Heart left ventricle (tissue), 16 donors: ENCODE results near the gene MMRN2. TPM values are rescaled to one million over a fixed set of nuclear protein-coding genes. Genes with fewer than 3 reads are reported as not detected.
A peak's percentile ranks its signal among the peaks of the same experiment; 100 is the strongest.
"Not testable (repeated sequence)": the region's sequence is repeated elsewhere in the genome, so short reads cannot be mapped to it uniquely, and the experiment has no call there.

Experiments used
- ATAC-seq, 4 donors: fragments of 200-7000 bp; cut with Tn5 transposase; one replicate each; pipeline ENCODE4 v1.9.1; 2020 to 2022; ENCODE audit warnings: moderate library complexity in 4 of 4, mild to moderate bottlenecking in 3 of 4, moderate number of reproducible peaks in 1 of 4
- DNase-seq, 5 donors: peaks; one replicate each; pipeline ENCODE4 v3.0.0-alpha.2; 2020
- H3K27ac ChIP-seq, 12 donors: fragments of 200-600 bp; sonication (generic) in 4 of 12; one replicate each; pipeline versions ENCODE4 v1.5.0 to v1.8.0; 2016 to 2022; ENCODE audit warnings: mild to moderate bottlenecking in 2 of 12
- H3K27me3 ChIP-seq, 9 donors: fragments of 200-600 bp; sonication (generic) in 2 of 9; one replicate each; pipeline versions ENCODE4 v1.5.1 to v1.8.0; 2016 to 2022; ENCODE audit warnings: mild to moderate bottlenecking in 3 of 9
- H3K36me3 ChIP-seq, 9 donors: fragments of 200-600 bp; sonication (generic) in 2 of 9; one replicate each; pipeline versions ENCODE4 v1.5.0 to v1.8.0; 2018 to 2022; ENCODE audit warnings: mild to moderate bottlenecking in 2 of 9
- H3K4me1 ChIP-seq, 12 donors: fragments of 200-600 bp; sonication (generic) in 4 of 12; one replicate each; pipeline versions ENCODE4 v1.5.0 to v1.8.0; 2016 to 2022; ENCODE audit warnings: mild to moderate bottlenecking in 3 of 12
- H3K4me3 ChIP-seq, 12 donors: fragments of 200-600 bp; sonication (generic) in 4 of 12; one replicate each; pipeline versions ENCODE4 v1.5.0 to v1.8.0; 2017 to 2022; ENCODE audit warnings: mild to moderate bottlenecking in 9 of 12, moderate library complexity in 4 of 12
- H3K9me3 ChIP-seq, 12 donors: fragments of 200-600 bp; sonication (generic) in 4 of 12; one replicate each; pipeline versions ENCODE4 v1.5.0 to v1.8.0; 2016 to 2022; ENCODE audit warnings: mild to moderate bottlenecking in 1 of 12
- CTCF ChIP-seq, 12 donors: fragments of 200-600 bp; sonication (generic) in 4 of 12; IDR thresholded peaks; one replicate each; pipeline versions ENCODE4 v1.5.0 to v1.8.0; 2018 to 2022; ENCODE audit warnings: antibody characterized with exemption in 12 of 12, mild to moderate bottlenecking in 5 of 12
- POLR2A ChIP-seq, 2 donors: fragments of 450-650 bp; IDR thresholded peaks; one replicate each; pipeline ENCODE4 v1.6.1; 2017; ENCODE audit warnings: antibody characterized with exemption in 2 of 2, mild to moderate bottlenecking in 2 of 2, moderate library complexity in 2 of 2
- WGBS, 4 donors: extraction: QIAGEN DNeasy Blood & Tissue Kit in 2 of 4; methylation state at CpG; one replicate each; pipeline versions ENCODE4 v1.1.5 to v1.1.7; 2013 to 2018; 5-methylcytosine and 5-hydroxymethylcytosine counted together
- intact Hi-C, 10 donors: fragments of 100-400 bp; cut with DNase I; formaldehyde crosslinking; loops; one replicate each; pipeline versions ENCODE4 v1.11.1 to v1.14.2; 2022
- polyA plus RNA-seq, 2 donors: library from polyadenylated mRNA; stranded (reverse); fragments of 200-250 nt; gene quantifications; one replicate each; pipeline ENCODE4 v1.2.3, GENCODE V29; 2013
- total RNA-seq, 9 donors: library from RNA; depleted of rRNA in 2 of 9; stranded (reverse); fragments of >200 nt in 2 of 9; fragmentation: NEBNext Ultra II Directional in 3 of 9; extraction: Animal tissue kit (Norgen Biotek cat#: 25700) in 3 of 9; gene quantifications; one replicate each; pipeline versions ENCODE4 v1.1.0 to v1.2.4, GENCODE V29; 2016 to 2023
- donor health status: ischemic (EF 13 %, LVEDD 7.1; RV severe dilation, severe dysfunction).
- donor health status: healthy with polysubstance abuse.
- donor health status: DM: no; HTN: yes; CAD: no.
- donor health status: DM: no; HTN: no; CAD: no.
- donor health status: ischemic (EF 25% LVEDD 6.9; RV normal size, moderate dysfunction).
- donor health status: ischemic (EF 25% LVEDD 5.7; RV mildly dilated, moderate dysfunction).
- donor health status: healthy.
- donor health status: DM: yes; HTN: yes; CAD: no.
- donor health status: ischemic (EF 35%, LVEDD 5.7; RV mildly dilated, moderate dysfunction).
- donor health status: nonischemic (EF 11% LVEDD 7.7; RV severe dilation, severe dysfunction).
- donor health status: DM: yes; HTN: yes; CAD: no.
- donor health status: PGD.
- donor health status: ischemic (EF 29% LVEDD 5.4; RV normal size, mild dysfunction).
- donor health status: nonischemic (EF 23%, LVEDD 6.1; RV moderate dilation, normal function).

Gene MMRN2
- total and polyA plus RNA-seq, 11 donors, result 15.8 to 93.0 (median 32.7) TPM

- TF ChIP-seq CTCF (IDR thresholded peaks at IDR 0.05) (no peak), POLR2A (IDR thresholded peaks at IDR 0.05) (no peak)
- intact Hi-C loops, result loop anchor here in 2 of 10 donors (5.0 kb wide), 1 partner anchor 35 kb away; no protein-coding TSS in a partner anchor
- H3K27me3 ChIP-seq, result no peaks in the 10 kb centered on the region
- DNase-seq (no peak), ATAC-seq (no peak)
- peaks cover 0 to 21% (median 0%) of the 10 kb centered on the region in 12 donors for H3K4me1 ChIP-seq
- H3K4me3 ChIP-seq, result no peak overlapping the region
- no peaks in the 10 kb centered on the region for H3K9me3 ChIP-seq
- WGBS, 4 donors, result 73 to 89% (median 77%) methylated on average over 8 to 13 of the region's 13 CpGs
- H3K27ac ChIP-seq, result no peak overlapping the region
- peaks cover 0 to 84% (median 37%) of the 10 kb centered on the region in 9 donors for H3K36me3 ChIP-seq
These were observed 20.5 kb downstream of the MMRN2 start for GRCh38 chr10:86936661-86937501.

- peaks cover 0 to 99% (median 46%) of the 10 kb centered on the region in 9 donors for H3K36me3 ChIP-seq
- ATAC-seq, H3K9me3 ChIP-seq, H3K27me3 ChIP-seq, H3K4me3 ChIP-seq, DNase-seq, intact Hi-C loops, H3K27ac ChIP-seq: not testable (repeated sequence)
- WGBS, 4 donors, result 86 to 94% (median 91%) methylated on average over 6 of the region's 6 CpGs
- H3K4me1 ChIP-seq, result peaks cover 0 to 15% (median 0%) of the 10 kb centered on the region in 12 donors
These were observed 23.2 kb downstream of the MMRN2 start for GRCh38 chr10:86934162-86934711.

- TF ChIP-seq CTCF (IDR thresholded peaks at IDR 0.05), result no peak
- no peak for TF ChIP-seq POLR2A (IDR thresholded peaks at IDR 0.05)
- DNase-seq (no peak), ATAC-seq (no peak)
- no peaks in the 10 kb centered on the region for H3K27me3 ChIP-seq
- WGBS, 4 donors, result 89 to 94% (median 92%) methylated on average over 2 of the region's 2 CpGs
- peaks cover 0 to 10% (median 0%) of the 10 kb centered on the region in 12 donors for H3K4me1 ChIP-seq
- H3K4me3 ChIP-seq, result no peak overlapping the region
- H3K36me3 ChIP-seq, result peaks cover 0 to 100% (median 48%) of the 10 kb centered on the region in 9 donors
- peak overlapping the region in 1 of 12 donors; percentile 33 for H3K27ac ChIP-seq
- intact Hi-C loops, result no loop called here
- no peaks in the 10 kb centered on the region for H3K9me3 ChIP-seq
These were observed 24.7 kb downstream of the MMRN2 start for GRCh38 chr10:86932674-86933073.

- Histone ChIP-seq H3K4me1 (peaks cover 0 to 11% (median 2%) of the 10 kb centered on the region in 12 donors), H3K9me3 (no peaks in the 10 kb centered on the region), H3K4me3 (no peak overlapping the region), H3K36me3 (peaks cover 0 to 99% (median 45%) of the 10 kb centered on the region in 9 donors), H3K27ac (peak overlapping the region in 1 of 12 donors; percentile 33), H3K27me3 (no peaks in the 10 kb centered on the region)
- TF ChIP-seq POLR2A (IDR thresholded peaks at IDR 0.05) (no peak), CTCF (IDR thresholded peaks at IDR 0.05) (no peak)
- DNase-seq, result no peak
- intact Hi-C loops, result no loop called here
- WGBS, 4 donors, result 88 to 97% (median 93%) methylated on average over 1 of the region's 1 CpG
- no peak for ATAC-seq
These were observed 25.5 kb downstream of the MMRN2 start for GRCh38 chr10:86931872-86932271.
